GM12874 (cell line): ENCODE measurements around the gene RBMS3.

Experiments
- CTCF ChIP-seq: IDR thresholded peaks from 2 replicates; pipeline ENCODE4 v1.5.1; 2011; ENCODE audit warnings: low read depth, mild to moderate bottlenecking, control low read depth, low read length, moderate library complexity; ENCODE audit not compliant: insufficient read depth

The RBMS3 gene

DNA sequence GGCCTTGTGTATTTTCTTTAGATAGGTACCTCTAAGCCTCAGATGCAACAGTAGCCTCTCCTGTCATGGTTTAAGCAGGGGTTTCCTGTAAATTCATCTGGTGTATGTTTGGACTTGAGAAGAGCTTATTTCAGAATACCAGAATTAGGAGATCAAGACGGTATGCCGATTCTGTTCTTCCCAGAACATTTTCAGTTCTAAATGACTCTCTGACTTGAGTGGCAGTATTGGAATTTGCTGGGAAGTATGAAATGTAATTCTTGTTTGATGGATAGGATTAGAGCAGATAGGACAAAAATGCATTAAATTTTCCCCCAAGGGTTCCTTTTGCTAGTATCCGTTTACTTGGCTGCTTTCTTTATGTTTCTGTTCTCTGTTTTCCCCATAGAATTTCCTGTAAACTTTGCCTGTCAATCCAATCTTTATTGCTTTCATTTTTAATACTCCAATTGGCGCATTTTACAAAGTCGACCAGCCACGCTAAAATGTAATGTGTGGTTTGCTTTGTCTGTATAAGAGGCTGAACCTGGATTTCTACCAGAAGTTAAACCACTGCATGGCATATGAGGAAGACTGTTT, 612.2 kb downstream of the RBMS3 start:
- TF ChIP-seq CTCF, result no peak

GRCh38 chr3:29896856-29897255, 616.0 kb downstream of the RBMS3 start:
- no peak for TF ChIP-seq CTCF

DNA sequence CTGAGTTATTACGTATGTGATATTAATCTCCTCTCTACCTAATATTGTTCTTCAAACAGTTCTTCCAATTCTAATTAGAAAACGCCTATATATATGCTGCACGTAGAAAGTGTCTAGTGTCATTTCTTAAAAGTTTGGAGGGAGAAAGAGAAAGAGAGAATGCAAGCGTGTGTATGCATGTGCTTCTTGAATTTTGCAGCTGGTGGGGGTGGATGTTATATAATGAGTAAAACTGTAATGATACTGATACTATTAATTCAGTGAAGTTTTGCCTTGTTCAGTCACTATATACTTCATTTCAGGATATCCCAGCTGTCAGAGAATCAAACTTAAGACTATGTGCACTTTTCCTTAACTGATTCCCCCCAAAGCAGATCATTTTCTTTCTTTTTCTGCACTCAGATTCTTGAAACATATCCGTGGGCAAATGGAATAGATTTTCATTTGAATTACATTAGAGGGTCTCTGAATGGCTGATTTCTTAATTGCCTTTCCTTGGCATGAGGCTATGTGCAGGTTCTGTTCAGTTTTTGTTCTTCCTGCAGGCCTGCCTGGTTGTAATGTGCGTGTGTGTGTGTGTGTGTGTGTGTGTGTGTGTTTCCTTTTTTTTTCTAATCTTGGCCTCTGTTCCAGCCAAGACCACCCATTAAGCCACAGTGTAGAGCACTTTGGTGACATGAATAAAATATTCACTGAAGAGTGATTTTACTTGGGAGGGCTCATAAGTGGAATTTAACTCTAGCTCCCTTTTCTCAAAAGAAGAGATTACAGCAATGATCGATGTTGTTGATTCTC, 617.5 kb downstream of the RBMS3 start:
- TF ChIP-seq CTCF, result no peak

DNA sequence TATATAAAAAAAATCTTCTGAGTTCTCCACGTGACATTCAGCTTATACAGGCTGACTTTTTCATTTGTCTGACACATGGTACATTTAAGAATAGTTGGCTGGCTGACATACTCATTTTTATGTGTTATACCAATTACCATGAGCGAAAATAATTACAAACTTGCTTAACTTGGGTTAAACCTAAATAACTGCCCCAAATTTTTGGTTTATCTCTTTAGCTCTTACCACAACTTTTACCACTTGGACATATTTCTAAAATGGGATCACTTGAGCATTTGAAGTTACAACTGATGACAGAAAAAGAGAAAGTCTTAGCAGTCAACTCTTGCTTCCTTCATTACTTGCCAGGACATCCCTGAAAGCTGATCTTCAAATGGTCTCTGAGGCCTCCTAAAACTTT, 618.1 kb downstream of the RBMS3 start:
- no peak for TF ChIP-seq CTCF

- no peak for TF ChIP-seq CTCF
Observed at GRCh38 chr3:29901097-29901496, 620.2 kb downstream of the RBMS3 start.

- TF ChIP-seq CTCF, result no peak
Observed at GRCh38 chr3:29903600-29903999, 622.7 kb downstream of the RBMS3 start.

- no peak for TF ChIP-seq CTCF
Observed at GRCh38 chr3:29906906-29907305, 626.0 kb downstream of the RBMS3 start.
